ENCODE measurements around the gene VWA8.
A peak's percentile ranks its signal among the peaks of the same experiment; 100 is the strongest.

Gene VWA8

GRCh38 chr13:41833831-41834230 lies 127.1 kb downstream of the VWA8 start:
- no peak for DNase-seq (ENCODE audit: low read depth)
- no peak overlapping the region for H3K4me3 ChIP-seq (ENCODE audit: low read depth, low read length)
- no peak for TF ChIP-seq CTCF (conservative IDR thresholded peaks at IDR 0.05; ENCODE audit: low read depth, low read length)

- no peak overlapping the region for H3K4me3 ChIP-seq (ENCODE audit: low read depth, low read length)
- no peak for DNase-seq (ENCODE audit: low read depth)
- TF ChIP-seq CTCF (conservative IDR thresholded peaks at IDR 0.05; ENCODE audit: low read depth, low read length), result no peak
Observed at GRCh38 chr13:41833201-41833600, 127.7 kb downstream of the VWA8 start.

GRCh38 chr13:41827507-41828213 lies 133.2 kb downstream of the VWA8 start:
- peak; percentile 97 for DNase-seq (ENCODE audit: low read depth)
- no peak for TF ChIP-seq CTCF (conservative IDR thresholded peaks at IDR 0.05; ENCODE audit: low read depth, low read length)
- no peak overlapping the region for H3K4me3 ChIP-seq (ENCODE audit: low read depth, low read length)

GRCh38 chr13:41825691-41826090 lies 135.2 kb downstream of the VWA8 start:
- DNase-seq (ENCODE audit: low read depth), result peak; percentile 30
- no peak for TF ChIP-seq CTCF (conservative IDR thresholded peaks at IDR 0.05; ENCODE audit: low read depth, low read length)
- H3K4me3 ChIP-seq (ENCODE audit: low read depth, low read length), result no peak overlapping the region

- no peak overlapping the region for H3K4me3 ChIP-seq (ENCODE audit: low read depth, low read length)
- peak; percentile 26 for DNase-seq (ENCODE audit: low read depth)
- no peak for TF ChIP-seq CTCF (conservative IDR thresholded peaks at IDR 0.05; ENCODE audit: low read depth, low read length)
Observed at GRCh38 chr13:41823476-41823875, 137.4 kb downstream of the VWA8 start.

- TF ChIP-seq CTCF (conservative IDR thresholded peaks at IDR 0.05; ENCODE audit: low read depth, low read length), result no peak
Observed at GRCh38 chr13:41822560-41822959, 138.3 kb downstream of the VWA8 start.

GRCh38 chr13:41821238-41821594 lies 139.7 kb downstream of the VWA8 start:
- no peak for DNase-seq (ENCODE audit: low read depth)
- TF ChIP-seq CTCF (conservative IDR thresholded peaks at IDR 0.05; ENCODE audit: low read depth, low read length), result no peak
- no peak overlapping the region for H3K4me3 ChIP-seq (ENCODE audit: low read depth, low read length)

More at GRCh38 chr13:41822560-41822959, 138.3 kb downstream of the VWA8 start:
- no peak overlapping the region for H3K4me3 ChIP-seq (ENCODE audit: low read depth, low read length)
- no peak for DNase-seq (ENCODE audit: low read depth)

Data from choroid plexus epithelial cell (primary cell).